MM.1S (cell line): Measurements from ENCODE around the gene FOXP1.

Experiments
- DNase-seq: peaks from one replicate; pipeline ENCODE4 v3.0.0-alpha.2; 2015
- H2AFZ ChIP-seq: fragments of 300-600 bp; sonication (generic); 2 replicates; pipeline ENCODE4 v1.6.0; 2016; ENCODE audit warnings: antibody characterized with exemption, low read length
- H3F3A ChIP-seq: fragments of 300-600 bp; sonication (generic); 2 replicates; pipeline ENCODE4 v1.6.1; 2016; ENCODE audit warnings: mild to moderate bottlenecking, antibody characterized with exemption, low read length, moderate library complexity, mixed read lengths; ENCODE audit not compliant: insufficient read depth
- H3K27ac ChIP-seq: fragments of 300-600 bp; sonication (generic); 2 replicates; pipeline ENCODE4 v1.5.1; 2016; ENCODE audit warnings: mild to moderate bottlenecking, low read length
- H3K27me3 ChIP-seq: fragments of 300-600 bp; sonication (generic); replicated peaks from 2 replicates; pipeline ENCODE4 v1.6.0; 2016; ENCODE audit warnings: low read length; ENCODE audit not compliant: insufficient read depth
- H3K36me3 ChIP-seq: fragments of 300-600 bp; sonication (generic); replicated peaks from 2 replicates; pipeline ENCODE4 v1.6.1; 2016; ENCODE audit warnings: mild to moderate bottlenecking, low read length, mixed read lengths; ENCODE audit not compliant: insufficient read depth
- H3K4me1 ChIP-seq: fragments of 300-600 bp; sonication (generic); 2 replicates; pipeline ENCODE4 v1.6.1; 2016; ENCODE audit warnings: low read length, mixed read lengths
- H3K4me2 ChIP-seq: fragments of 300-600 bp; sonication (generic); 2 replicates; pipeline ENCODE4 v1.6.0; 2016; ENCODE audit warnings: low read depth, low read length
- H3K4me3 ChIP-seq: fragments of 300-600 bp; sonication (generic); 2 replicates; pipeline ENCODE4 v1.5.1; 2016; ENCODE audit warnings: low read length, mixed read lengths
- H3K79me2 ChIP-seq: fragments of 300-600 bp; sonication (generic); 2 replicates; pipeline ENCODE4 v1.6.1; 2016; ENCODE audit warnings: mixed run types, low read length, mixed read lengths
- H3K9ac ChIP-seq: fragments of 300-600 bp; sonication (generic); 2 replicates; pipeline ENCODE4 v1.6.1; 2016; ENCODE audit warnings: low read length, mixed read lengths
- H3K9me2 ChIP-seq: fragments of 300-600 bp; sonication (generic); replicated peaks from 2 replicates; pipeline ENCODE4 v1.6.1; 2016; ENCODE audit warnings: mild to moderate bottlenecking, low read length, mixed read lengths; ENCODE audit not compliant: insufficient read depth
- H3K9me3 ChIP-seq: fragments of 300-600 bp; sonication (generic); replicated peaks from 2 replicates; pipeline ENCODE4 v1.6.1; 2016; ENCODE audit warnings: mild to moderate bottlenecking, low read length, mixed read lengths; ENCODE audit not compliant: insufficient read depth
- H4K20me1 ChIP-seq: fragments of 300-600 bp; sonication (generic); 2 replicates; pipeline ENCODE4 v1.6.1; 2016; ENCODE audit warnings: mild to moderate bottlenecking, low read length, moderate library complexity, mixed read lengths; ENCODE audit not compliant: insufficient read depth
- EZH2 ChIP-seq: fragments of 300-600 bp; sonication (generic); optimal IDR thresholded peaks from 2 replicates; pipeline ENCODE3; 2017; ENCODE audit warnings: low read depth, mild to moderate bottlenecking, antibody characterized with exemption, low read length, mixed read lengths
- EZH2phosphoT487 ChIP-seq: fragments of 300-600 bp; sonication (generic); IDR thresholded peaks from 2 replicates; pipeline ENCODE4 v1.6.1; 2018; ENCODE audit warnings: antibody characterized with exemption, low read length
- TF ChIP-seq, protein P1 (sequence below): fragments of 300-600 bp; sonication (generic); IDR thresholded peaks from 2 replicates; pipeline ENCODE4 v1.5.1; 2016; ENCODE audit warnings: antibody characterized with exemption, low read length, mixed read lengths

The FOXP1 gene

DNA sequence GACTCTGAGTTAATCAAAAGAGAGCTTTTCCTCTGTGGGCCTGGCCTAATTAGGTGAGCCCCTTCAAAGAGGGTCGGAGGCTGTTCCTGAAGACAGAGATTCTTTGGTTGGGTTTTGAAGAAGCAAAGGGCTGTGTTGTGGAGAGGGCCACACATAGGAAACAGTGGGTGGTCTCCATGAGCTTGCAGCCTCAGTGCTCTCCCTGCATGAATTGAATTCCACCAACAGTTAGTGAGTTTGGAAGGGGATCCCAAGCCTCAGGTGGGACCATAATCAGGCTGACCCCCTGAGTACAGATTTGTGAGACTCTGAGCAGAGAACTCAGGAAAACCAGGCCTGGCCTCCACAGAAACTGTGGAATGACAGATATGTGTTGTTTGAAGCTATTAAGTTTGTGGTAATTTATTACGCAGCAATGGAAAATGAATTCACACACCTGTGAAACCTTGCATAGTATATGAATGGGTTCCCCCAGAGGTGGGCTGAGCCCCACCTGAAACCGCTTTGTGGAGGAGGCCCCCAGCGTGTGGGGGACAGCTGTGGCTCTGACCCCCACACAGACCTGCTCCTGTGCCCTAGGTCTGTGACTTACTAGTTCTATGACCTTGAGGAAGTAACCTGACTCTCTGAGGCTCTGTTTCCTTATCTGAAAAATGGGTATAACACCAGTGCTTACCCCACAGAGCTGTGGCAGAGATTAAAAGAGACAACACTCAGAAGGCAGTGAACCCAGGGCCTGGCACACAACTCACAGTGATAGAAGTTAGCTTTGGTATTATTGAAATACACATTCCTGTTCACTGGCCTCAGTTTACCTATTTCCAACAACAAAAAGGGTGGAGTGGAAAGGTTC is 431.3 kb downstream of the FOXP1 start:
- no peaks in the 10 kb centered on the region for H3K27me3 ChIP-seq
- H3K36me3 ChIP-seq = no peaks in the 10 kb centered on the region
- H3F3A ChIP-seq = no peaks in the 10 kb centered on the region
- no peak overlapping the region for H3K9ac ChIP-seq
- no peak overlapping the region for H3K4me2 ChIP-seq
- H3K9me3 ChIP-seq = no peaks in the 10 kb centered on the region
- H3K27ac ChIP-seq = no peak overlapping the region
- H3K4me1 ChIP-seq = no peaks in the 10 kb centered on the region
- TF ChIP-seq, protein P1, sequence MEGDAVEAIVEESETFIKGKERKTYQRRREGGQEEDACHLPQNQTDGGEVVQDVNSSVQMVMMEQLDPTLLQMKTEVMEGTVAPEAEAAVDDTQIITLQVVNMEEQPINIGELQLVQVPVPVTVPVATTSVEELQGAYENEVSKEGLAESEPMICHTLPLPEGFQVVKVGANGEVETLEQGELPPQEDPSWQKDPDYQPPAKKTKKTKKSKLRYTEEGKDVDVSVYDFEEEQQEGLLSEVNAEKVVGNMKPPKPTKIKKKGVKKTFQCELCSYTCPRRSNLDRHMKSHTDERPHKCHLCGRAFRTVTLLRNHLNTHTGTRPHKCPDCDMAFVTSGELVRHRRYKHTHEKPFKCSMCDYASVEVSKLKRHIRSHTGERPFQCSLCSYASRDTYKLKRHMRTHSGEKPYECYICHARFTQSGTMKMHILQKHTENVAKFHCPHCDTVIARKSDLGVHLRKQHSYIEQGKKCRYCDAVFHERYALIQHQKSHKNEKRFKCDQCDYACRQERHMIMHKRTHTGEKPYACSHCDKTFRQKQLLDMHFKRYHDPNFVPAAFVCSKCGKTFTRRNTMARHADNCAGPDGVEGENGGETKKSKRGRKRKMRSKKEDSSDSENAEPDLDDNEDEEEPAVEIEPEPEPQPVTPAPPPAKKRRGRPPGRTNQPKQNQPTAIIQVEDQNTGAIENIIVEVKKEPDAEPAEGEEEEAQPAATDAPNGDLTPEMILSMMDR = no peak
- TF ChIP-seq EZH2 (no peak), EZH2phosphoT487 (no peak)
- H4K20me1 ChIP-seq = no peaks in the 10 kb centered on the region
- H3K4me3 ChIP-seq = no peak overlapping the region
- no peak overlapping the region for H2AFZ ChIP-seq
- DNase-seq = no peak
- H3K79me2 ChIP-seq = no peaks in the 10 kb centered on the region
- no peaks in the 10 kb centered on the region for H3K9me2 ChIP-seq

DNA sequence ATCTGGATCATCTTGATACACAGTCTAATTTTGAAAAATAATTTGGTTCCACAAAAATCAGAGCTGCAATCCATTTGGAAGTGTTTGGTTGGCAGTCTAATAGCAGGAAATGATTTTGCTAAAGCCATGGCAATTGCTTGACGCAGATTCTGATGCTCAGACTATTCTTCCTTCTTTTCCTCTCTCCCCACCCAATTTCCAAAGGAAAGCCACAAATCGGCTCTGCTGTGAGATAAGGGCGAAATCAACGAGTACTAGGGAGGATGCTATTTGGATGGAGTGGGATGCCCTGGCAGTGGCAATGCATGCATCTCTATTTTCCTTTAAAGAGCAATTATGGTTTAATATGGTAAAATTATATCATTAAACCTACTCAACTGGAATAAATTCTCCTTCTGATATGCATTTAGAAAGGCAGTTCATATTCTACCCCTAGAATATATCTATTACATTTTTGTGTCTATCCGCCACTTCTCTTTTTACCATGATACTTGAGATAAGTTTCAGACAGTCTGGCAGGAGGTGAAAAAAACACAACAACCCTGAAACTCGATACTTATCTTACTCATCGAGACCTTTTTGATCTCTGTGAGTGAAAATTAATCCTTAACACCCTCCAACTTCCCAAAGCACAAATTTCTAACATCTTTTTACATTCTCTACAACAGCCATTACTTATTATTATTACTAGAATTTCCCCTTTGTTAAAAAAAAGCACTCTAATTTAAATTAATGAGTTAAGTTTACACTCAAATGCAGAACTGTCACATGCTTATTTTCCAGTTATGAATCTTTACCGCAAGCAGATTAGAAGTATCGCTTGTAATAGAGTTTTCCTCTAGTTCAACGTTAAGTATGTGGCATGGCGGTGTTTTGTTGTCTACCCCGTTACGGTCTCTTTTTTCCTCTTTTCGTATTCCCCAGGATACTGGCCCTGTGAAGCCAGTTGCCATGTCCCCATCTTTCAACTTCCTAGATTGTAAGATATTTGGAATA is 433.3 kb downstream of the FOXP1 start:
- no peaks in the 10 kb centered on the region for H4K20me1 ChIP-seq
- H3K79me2 ChIP-seq = no peaks in the 10 kb centered on the region
- no peaks in the 10 kb centered on the region for H3F3A ChIP-seq
- H3K9ac ChIP-seq = no peak overlapping the region
- TF ChIP-seq, protein P1 = no peak
- TF ChIP-seq EZH2 (no peak), EZH2phosphoT487 (no peak)
- H3K27me3 ChIP-seq = no peaks in the 10 kb centered on the region
- H3K4me3 ChIP-seq = no peak overlapping the region
- H3K9me3 ChIP-seq = no peaks in the 10 kb centered on the region
- H2AFZ ChIP-seq = no peak overlapping the region
- no peak overlapping the region for H3K27ac ChIP-seq
- no peak overlapping the region for H3K4me2 ChIP-seq
- H3K9me2 ChIP-seq = no peaks in the 10 kb centered on the region
- no peak for DNase-seq
- H3K4me1 ChIP-seq = no peaks in the 10 kb centered on the region
- H3K36me3 ChIP-seq = no peaks in the 10 kb centered on the region

DNA sequence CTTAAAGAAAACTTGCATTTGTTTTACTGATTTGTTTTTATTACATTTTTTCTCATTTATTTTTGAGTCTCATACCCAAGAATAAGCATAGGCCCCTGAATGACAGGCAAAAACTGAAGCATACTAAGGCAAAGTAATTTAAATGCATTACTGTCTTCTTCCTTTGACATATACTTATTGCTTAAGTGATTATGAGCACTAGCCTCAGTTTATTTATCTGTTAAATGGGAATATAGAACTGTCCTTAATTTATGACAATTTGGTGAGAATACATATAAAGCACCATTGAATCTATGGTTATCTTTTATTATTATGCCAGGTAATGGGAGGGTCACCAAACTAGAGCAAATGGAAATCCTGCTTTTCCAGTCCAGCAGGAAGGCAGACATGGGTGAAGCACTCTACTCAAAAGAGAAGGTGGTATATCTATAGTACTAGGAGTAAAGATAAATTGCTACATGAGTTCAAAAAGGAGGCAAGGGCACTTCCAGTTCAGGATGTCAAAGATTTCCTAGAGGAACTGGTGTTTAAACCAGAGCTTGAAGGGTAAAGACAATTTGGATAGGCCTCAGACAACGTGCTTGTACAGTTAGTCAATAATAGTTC is 435.0 kb downstream of the FOXP1 start:
- Histone ChIP-seq H3K4me1 (no peaks in the 10 kb centered on the region), H4K20me1 (no peaks in the 10 kb centered on the region), H3K9me2 (no peaks in the 10 kb centered on the region), H3K27ac (no peak overlapping the region), H3K4me3 (no peak overlapping the region), H3K9ac (no peak overlapping the region), H3K36me3 (no peaks in the 10 kb centered on the region), H3K4me2 (no peak overlapping the region), H3K9me3 (no peaks in the 10 kb centered on the region), H3K79me2 (no peaks in the 10 kb centered on the region), H3K27me3 (no peaks in the 10 kb centered on the region), H2AFZ (no peak overlapping the region), H3F3A (no peaks in the 10 kb centered on the region)
- no peak for DNase-seq
- TF ChIP-seq, protein P1 = no peak
- no peak for TF ChIP-seq EZH2phosphoT487
